RWPE1 (cell line): ENCODE data around the gene FKBP4.

ENCODE experiments used
- CTCF ChIA-PET: fragments of 350-600 bp; sonication (Branson Sonifier 250); formaldehyde crosslinking; extraction: SDS; loops from one replicate; lab custom pipeline; 2021; lab: Yijun Ruan, JAX
- POLR2A ChIA-PET: fragments of 400-600 bp; formaldehyde crosslinking; extraction: SDS; loops from one replicate; lab custom pipeline; 2020; ENCODE audit warnings: antibody characterized with exemption; ENCODE audit not compliant: low non-redundant PET; lab: Yijun Ruan, JAX
- DNase-seq: peaks from one replicate; pipeline ENCODE4 v3.0.0; 2012; ENCODE audit warnings: low spot score
- H3K27ac ChIP-seq: fragments of 450-650 bp; 2 replicates; pipeline ENCODE4 v1.5.1; 2017
- CTCF ChIP-seq: fragments of 450-650 bp; conservative IDR thresholded peaks from 2 replicates; pipeline ENCODE4 v1.5.1; 2017; ENCODE audit warnings: low read depth, mild to moderate bottlenecking

FKBP4 gene

GRCh38 chr12:2792671-2793500 is 1.9 kb upstream of the FKBP4 start:
- no peak for TF ChIP-seq CTCF
- DNase-seq, result no peak
- no peak overlapping the region for H3K27ac ChIP-seq
- ChIA-PET CTCF (interaction anchor here (2.0 kb wide), 1 partner anchor 9 kb away, joined by 12 read pairs; no protein-coding TSS in a partner anchor), POLR2A (no interaction called here)

- TF ChIP-seq CTCF, result no peak
- CTCF ChIA-PET, result interaction anchor here (2.0 kb wide), 1 partner anchor 10 kb away, joined by 12 read pairs; no protein-coding TSS in a partner anchor
- POLR2A ChIA-PET, result no interaction called here
- no peak overlapping the region for H3K27ac ChIP-seq
- no peak for DNase-seq
These were observed 1.2 kb upstream of the FKBP4 start for GRCh38 chr12:2793561-2793960.

DNA sequence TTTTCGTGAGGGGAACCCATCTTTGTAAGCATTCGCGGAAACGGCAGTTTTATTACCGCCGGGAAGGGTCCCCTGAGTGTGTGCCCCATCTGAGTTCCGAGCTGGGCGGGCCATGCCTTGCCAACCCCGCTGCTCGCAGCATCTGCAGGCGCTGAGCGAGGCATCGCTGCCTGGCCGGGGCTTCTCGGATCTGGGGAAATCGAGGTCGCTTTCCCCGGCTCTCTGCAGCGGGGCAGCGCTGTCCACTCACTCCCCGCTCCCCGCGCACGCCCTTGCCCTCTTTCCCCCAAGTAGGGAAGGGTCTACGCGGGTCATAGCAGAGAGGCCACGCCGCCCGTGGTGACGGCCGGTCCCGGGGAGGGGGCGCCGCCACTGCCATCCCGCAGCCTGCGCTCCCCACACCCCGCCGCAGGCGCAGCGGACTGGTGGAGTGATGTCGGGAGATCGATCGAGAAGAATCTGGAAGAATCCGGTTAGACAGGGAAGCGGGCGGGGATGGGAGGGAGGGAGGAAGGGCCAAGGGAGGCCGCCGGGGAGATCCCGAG is 507 bp upstream of the FKBP4 start:
- ChIA-PET CTCF (interaction anchor here (2.0 kb wide), 1 partner anchor 10 kb away, joined by 12 read pairs; no protein-coding TSS in a partner anchor), POLR2A (interaction anchor here (0.7 kb wide), 1 partner anchor 153 kb away, joined by 3 read pairs; no protein-coding TSS in a partner anchor)
- H3K27ac ChIP-seq, result peak overlapping the region; percentile 67
- TF ChIP-seq CTCF, result no peak
- peak; percentile 55 for DNase-seq

DNA sequence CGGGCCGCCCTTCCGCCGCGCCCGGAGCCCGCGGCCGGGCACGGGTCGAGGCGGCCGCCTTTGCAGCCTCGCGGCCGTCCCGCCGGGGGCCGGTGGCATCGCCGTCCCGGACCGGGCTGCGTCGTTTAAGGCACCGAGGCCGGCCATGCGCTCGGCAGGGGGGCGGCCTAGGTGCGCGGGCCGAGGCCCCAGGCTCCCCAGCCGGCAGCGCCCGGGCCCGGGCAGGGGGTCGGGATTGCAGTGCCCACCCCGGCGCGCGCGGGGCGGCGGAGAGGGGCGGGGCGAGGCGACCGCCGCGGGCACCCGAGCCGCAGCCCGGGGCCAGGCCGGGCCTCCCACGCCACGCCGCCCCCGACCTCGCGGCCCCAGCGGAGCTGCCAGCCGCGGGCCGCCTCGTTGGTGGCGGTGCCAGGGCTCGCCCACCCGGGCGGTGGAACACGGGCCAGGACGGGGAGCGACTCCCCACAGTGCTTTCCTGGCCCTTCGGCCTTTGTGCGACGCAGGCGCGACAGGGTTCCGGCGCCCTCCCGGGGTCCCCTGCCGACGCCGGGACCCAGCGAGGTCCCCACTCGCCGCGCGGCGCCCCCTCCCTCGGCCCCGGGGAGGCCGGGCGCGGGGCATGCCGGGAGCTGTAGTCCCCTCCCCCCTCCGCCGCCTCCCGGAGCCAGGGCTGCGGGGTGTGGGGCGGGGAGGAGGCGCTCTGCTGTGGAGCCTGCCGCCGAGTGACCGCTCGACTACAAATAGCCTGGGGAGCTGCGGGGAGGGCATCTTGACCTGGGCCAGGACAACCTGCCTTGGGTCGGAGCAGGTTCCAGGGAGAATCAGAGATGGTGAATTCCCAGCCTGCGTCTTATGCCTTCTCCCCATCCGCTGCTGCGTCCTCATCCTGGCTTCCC is 769 bp downstream of the FKBP4 start:
- ChIA-PET POLR2A (no interaction called here), CTCF (interaction anchor here (0.6 to 1.2 kb wide), 3 partner anchors 14 to 113 kb away, joined by 3 read pairs; no protein-coding TSS in a partner anchor)
- TF ChIP-seq CTCF, result no peak
- peak; percentile 80 for DNase-seq
- H3K27ac ChIP-seq, result peak overlapping the region; percentile 67

GRCh38 chr12:2796187-2796666 is 1.5 kb downstream of the FKBP4 start:
- ChIA-PET CTCF (interaction anchor here (0.6 to 1.2 kb wide), 4 partner anchors 13 to 1522 kb away, joined by 3 read pairs; no protein-coding TSS in a partner anchor), POLR2A (no interaction called here)
- H3K27ac ChIP-seq, result peak overlapping the region; percentile 67
- DNase-seq, result peak; percentile 32
- TF ChIP-seq CTCF, result no peak
